IMR-90 (cell line): ENCODE results near the gene CTDP1. TPM values are rescaled to one million over a fixed set of nuclear protein-coding genes. Genes with fewer than 3 reads are reported as not detected.

Source experiments
- ATAC-seq: fragments of 200-7000 bp; cut with Tn5 transposase; 2 replicates; pipeline ENCODE4 v1.9.1; 2020; ENCODE audit warnings: low read depth, mild to moderate bottlenecking, moderate library complexity
- BruUV-seq: library from RNA; stranded (reverse); fragments of 400-500 nt; replicated peaks from 2 replicates; lab custom pipeline; 2021; lab: Mats Ljungman, UMichigan
- CTCF ChIA-PET: fragments of 300-600 bp; formaldehyde crosslinking; extraction: SDS; loops from one replicate; lab custom pipeline; 2021; ENCODE audit warnings: antibody characterized with exemption; lab: Yijun Ruan, JAX
- POLR2A ChIA-PET: fragments of 300-600 bp; sonication (Branson Sonifier 250); formaldehyde crosslinking; loops from one replicate; lab custom pipeline; 2022; ENCODE audit warnings: antibody characterized with exemption; ENCODE audit not compliant: unreplicated experiment; lab: Charles Lee
- DNase-seq: peaks from one replicate; pipeline ENCODE4 v3.0.0; 2013
- H2AFZ ChIP-seq: replicated peaks from 2 replicates; pipeline ENCODE3; 2013; ENCODE audit warnings: low read length, mild to moderate bottlenecking; ENCODE audit not compliant: poor library complexity
- H2AK5ac ChIP-seq: 2 replicates; pipeline ENCODE4 v1.6.1; 2013; ENCODE audit warnings: low read depth, low read length, inconsistent platforms
- H2AK9ac ChIP-seq: replicated peaks from 2 replicates; pipeline ENCODE3; 2013; ENCODE audit warnings: mild to moderate bottlenecking, low read depth, low read length, moderate library complexity; ENCODE audit not compliant: poor library complexity
- H2BK120ac ChIP-seq: 2 replicates; pipeline ENCODE4 v1.6.1; 2013; ENCODE audit warnings: low read depth, low read length, inconsistent platforms
- H2BK15ac ChIP-seq: 3 replicates; pipeline ENCODE4 v1.6.1; 2013; ENCODE audit warnings: low read depth, low read length, inconsistent platforms
- H2BK20ac ChIP-seq: 2 replicates; pipeline ENCODE4 v1.6.1; 2013; ENCODE audit warnings: low read depth, mild to moderate bottlenecking, inconsistent platforms, low read length, moderate library complexity
- H2BK5ac ChIP-seq: 2 replicates; pipeline ENCODE4 v1.6.1; 2013; ENCODE audit warnings: mild to moderate bottlenecking, low read depth, low read length, inconsistent platforms; ENCODE audit not compliant: poor library complexity, severe bottlenecking
- H3K14ac ChIP-seq: replicated peaks from 2 replicates; pipeline ENCODE4 v1.6.1; 2013; ENCODE audit warnings: low read depth, low read length, inconsistent platforms
- H3K18ac ChIP-seq: 2 replicates; pipeline ENCODE4 v1.6.1; 2013; ENCODE audit warnings: low read depth, low read length, control low read depth
- H3K23ac ChIP-seq: 2 replicates; pipeline ENCODE4 v1.6.1; 2013; ENCODE audit warnings: low read depth, low read length, inconsistent platforms
- H3K27ac ChIP-seq: 2 replicates; pipeline ENCODE4 v1.5.1; 2013; ENCODE audit warnings: mild to moderate bottlenecking, control low read depth, low read length; ENCODE audit not compliant: insufficient read depth
- H3K27me3 ChIP-seq: 2 replicates; pipeline ENCODE4 v1.6.1; 2013; ENCODE audit warnings: low read length; ENCODE audit not compliant: control insufficient read depth, insufficient read depth
- H3K36me3 ChIP-seq: 2 replicates; pipeline ENCODE4 v1.6.1; 2013; ENCODE audit warnings: low read length, mixed read lengths; ENCODE audit not compliant: control insufficient read depth, insufficient read depth
- H3K4ac ChIP-seq: 2 replicates; pipeline ENCODE4 v1.6.1; 2013; ENCODE audit warnings: low read depth, low read length, inconsistent platforms
- H3K4me1 ChIP-seq: 2 replicates; pipeline ENCODE4 v1.6.1; 2013; ENCODE audit warnings: low read length, mixed read lengths; ENCODE audit not compliant: control insufficient read depth, insufficient read depth
- H3K4me2 ChIP-seq: 2 replicates; pipeline ENCODE4 v1.6.1; 2013; ENCODE audit warnings: low read depth, mild to moderate bottlenecking, control low read depth, low read length, moderate library complexity
- H3K4me3 ChIP-seq: 2 replicates; pipeline ENCODE4 v1.5.1; 2013; ENCODE audit warnings: low read depth, mild to moderate bottlenecking, control low read depth, low read length, moderate library complexity; ENCODE audit not compliant: insufficient read depth
- H3K56ac ChIP-seq: 2 replicates; pipeline ENCODE4 v1.6.1; 2013; ENCODE audit warnings: low read length, inconsistent platforms; ENCODE audit not compliant: insufficient read depth; ENCODE audit errors: extremely low read depth
- H3K79me1 ChIP-seq, 2 experiments: 2 replicates each; pipeline ENCODE4 v1.6.1; 2013; ENCODE audit warnings: low read length in 2 of 2, inconsistent platforms in 1 of 2, low read depth in 1 of 2
- H3K9ac ChIP-seq: 2 replicates; pipeline ENCODE4 v1.6.1; 2013; ENCODE audit warnings: low read depth, low read length, control low read depth
- H3K9me1 ChIP-seq: 2 replicates; pipeline ENCODE4 v1.6.1; 2013; ENCODE audit warnings: low read length, inconsistent platforms; ENCODE audit not compliant: insufficient read depth
- H3K9me3 ChIP-seq: 2 replicates; pipeline ENCODE4 v1.6.1; 2013; ENCODE audit warnings: low read length; ENCODE audit not compliant: control insufficient read depth, insufficient read depth
- H4K20me1 ChIP-seq: 2 replicates; pipeline ENCODE4 v1.6.1; 2013; ENCODE audit warnings: low read length, inconsistent platforms; ENCODE audit not compliant: insufficient read depth
- H4K5ac ChIP-seq: 2 replicates; pipeline ENCODE4 v1.6.1; 2013; ENCODE audit warnings: mild to moderate bottlenecking, low read depth, low read length, control low read depth
- H4K8ac ChIP-seq, 2 experiments: 2 replicates each; pipeline ENCODE4 v1.6.1; 2013; ENCODE audit warnings: low read depth in 2 of 2, low read length in 2 of 2, control low read depth in 1 of 2, inconsistent platforms in 1 of 2
- H4K91ac ChIP-seq: 2 replicates; pipeline ENCODE4 v1.6.1; 2013; ENCODE audit warnings: low read depth, low read length, inconsistent platforms; ENCODE audit not compliant: insufficient read depth
- BHLHE40 ChIP-seq: fragments of 150-350 bp; IDR thresholded peaks from 2 replicates; pipeline ENCODE4 v1.6.1; 2016; ENCODE audit warnings: mild to moderate bottlenecking, low read depth, low read length
- CEBPB ChIP-seq: IDR thresholded peaks from 2 replicates; pipeline ENCODE4 v1.6.1; 2012; ENCODE audit warnings: low read depth, low read length, improper control_type of control experiment
- CHD1 ChIP-seq: IDR thresholded peaks from 2 replicates; pipeline ENCODE4 v1.6.1; 2012; ENCODE audit warnings: low read depth, low read length, improper control_type of control experiment
- FOS ChIP-seq: fragments of 150-350 bp; IDR thresholded peaks from 2 replicates; pipeline ENCODE4 v1.6.1; 2016; ENCODE audit warnings: low read depth, low read length
- MAFK ChIP-seq: IDR thresholded peaks from 2 replicates; pipeline ENCODE4 v1.6.1; 2012; ENCODE audit warnings: low read depth, low read length, improper control_type of control experiment
- MAZ ChIP-seq: IDR thresholded peaks from 2 replicates; pipeline ENCODE4 v1.6.1; 2012; ENCODE audit warnings: low read depth, mild to moderate bottlenecking, low read length, improper control_type of control experiment, moderate library complexity, borderline replicate concordance
- MXI1 ChIP-seq: IDR thresholded peaks from 2 replicates; pipeline ENCODE4 v1.6.1; 2012; ENCODE audit warnings: low read depth, mild to moderate bottlenecking, low read length, moderate library complexity, borderline replicate concordance
- NFE2L2 ChIP-seq: fragments of 150-350 bp; IDR thresholded peaks from 2 replicates; pipeline ENCODE4 v1.6.1; 2016; ENCODE audit warnings: low read depth, mild to moderate bottlenecking, low read length
- POLR2A ChIP-seq: IDR thresholded peaks from 2 replicates; pipeline ENCODE4 v1.6.1; 2012; ENCODE audit warnings: mild to moderate bottlenecking, low read depth, low read length
- RAD21 ChIP-seq: IDR thresholded peaks from 2 replicates; pipeline ENCODE4 v1.6.1; 2012; ENCODE audit warnings: low read length, improper control_type of control experiment
- RCOR1 ChIP-seq: IDR thresholded peaks from 2 replicates; pipeline ENCODE4 v1.6.1; 2012; ENCODE audit warnings: mild to moderate bottlenecking, low read length, improper control_type of control experiment; ENCODE audit not compliant: insufficient replicate concordance
- RFX5 ChIP-seq: IDR thresholded peaks from 2 replicates; pipeline ENCODE4 v1.8.0; 2012; ENCODE audit warnings: low read depth, mild to moderate bottlenecking, low read length, moderate library complexity
- SMC3 ChIP-seq: fragments of 150-350 bp; IDR thresholded peaks from 2 replicates; pipeline ENCODE4 v1.6.1; 2016; ENCODE audit warnings: low read depth, mild to moderate bottlenecking, antibody characterized with exemption, low read length, moderate library complexity
- WGBS, 2 experiments: methylation state at CpG; one replicate each; pipeline versions ENCODE4 v1.1.5 to v1.1.7; 2013; ENCODE audit warnings: missing lambda C conversion rate in 2 of 2; ENCODE audit not compliant: insufficient read length in 1 of 2; ENCODE audit errors: extremely low coverage in 2 of 2; 5-methylcytosine and 5-hydroxymethylcytosine counted together
- dilution Hi-C: fragments of 300-500 bp; cut with HindIII; formaldehyde crosslinking; loops from one replicate; pipeline ENCODE4 v1.14.3; 2018; ENCODE audit warnings: low sequenced_read_pairs; ENCODE audit not compliant: unreplicated experiment
- in situ Hi-C: fragments of 300-500 bp; cut with MboI; formaldehyde crosslinking; loops from 3 replicates; pipeline ENCODE4 v1.14.3; 2019; ENCODE audit warnings: low sequenced_read_pairs, inconsistent platforms, mixed read lengths
- intact Hi-C: fragments of 100-400 bp; cut with micrococcal nuclease; formaldehyde crosslinking; loops from 2 replicates; pipeline ENCODE4 v1.10.0; 2022
- polyA plus RNA-seq, 3 experiments: library from polyadenylated mRNA; depleted of rRNA; stranded (reverse); fragments of >200 nt; gene quantifications; 2 replicates each; pipeline ENCODE4 v1.2.3, GENCODE V29; 2012; ENCODE audit warnings: low replicate concordance in 1 of 3
- total RNA-seq: library from RNA; depleted of rRNA; stranded (reverse); fragments of >200 nt; gene quantifications from 2 replicates; pipeline ENCODE4 v1.2.3, GENCODE V29; 2012
- TF ChIP-seq, protein P1 (sequence below): fragments of 150-350 bp; IDR thresholded peaks from 2 replicates; pipeline ENCODE4 v1.6.1; 2016; ENCODE audit warnings: low read depth, mild to moderate bottlenecking, low read length, moderate library complexity, borderline replicate concordance
- TF ChIP-seq, protein P2 (sequence below): conservative IDR thresholded peaks from 2 replicates; pipeline ENCODE4 v1.5.1; 2012; ENCODE audit warnings: mild to moderate bottlenecking, low read depth, low read length, improper control_type of control experiment

CTDP1 gene
- total and polyA plus RNA-seq, 2 of the 4 experiments (the other 2 are of a cell fraction): 13.4 to 17.6 TPM

DNA sequence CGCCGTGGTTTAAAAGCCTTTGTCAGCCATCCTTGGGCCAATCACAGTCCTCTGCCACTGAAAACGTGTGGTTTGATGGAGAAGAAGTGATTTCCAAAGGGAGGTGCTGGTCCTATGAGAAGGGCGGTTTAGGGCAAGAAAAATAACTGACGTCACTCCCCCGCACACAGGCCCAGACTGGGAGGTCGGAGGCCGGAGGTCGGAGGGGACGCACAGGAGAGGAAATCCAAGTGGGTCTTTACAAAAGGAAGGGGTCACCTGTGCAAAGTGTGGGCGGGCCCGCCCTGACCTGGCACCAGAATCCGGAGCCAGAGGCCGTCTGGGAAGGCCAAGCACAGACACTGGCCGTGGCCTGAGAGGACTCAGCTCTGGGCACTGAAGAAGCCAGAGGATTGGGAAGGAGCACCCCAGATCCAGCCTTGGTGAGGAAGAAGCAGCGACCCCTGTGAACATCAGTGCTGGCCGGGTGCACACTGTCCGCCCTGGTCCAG, 100.1 kb downstream of the CTDP1 start:
- Histone ChIP-seq H3K18ac (no peak overlapping the region), H3K4me2 (no peak overlapping the region), H3K9me1 (no peaks in the 10 kb centered on the region), H3K36me3 (no peaks in the 10 kb centered on the region), H2BK5ac (no peak overlapping the region), H2AFZ (no peak overlapping the region), H4K91ac (no peak overlapping the region), H2BK15ac (no peak overlapping the region), H3K4ac (no peak overlapping the region), H2AK5ac (no peak overlapping the region), H4K8ac (no peak overlapping the region), H4K5ac (no peak overlapping the region), H3K23ac (no peak overlapping the region), H2AK9ac (no peak overlapping the region), H3K27ac (no peak overlapping the region), H2BK20ac (no peak overlapping the region), H4K20me1 (no peaks in the 10 kb centered on the region), H3K9me3 (peaks cover 5% of the 10 kb centered on the region; the same call in 1 of the 2 replicates), H3K4me3 (no peak overlapping the region), H2BK120ac (no peak overlapping the region), H3K14ac (no peak overlapping the region), H3K27me3 (peaks cover 30% of the 10 kb centered on the region), H3K4me1 (no peaks in the 10 kb centered on the region), H3K79me1 (no peaks in the 10 kb centered on the region), H3K9ac (no peak overlapping the region), H3K56ac (no peak overlapping the region)
- POLR2A ChIA-PET: no interaction called here
- BruUV-seq: no TSS peak
- in situ Hi-C loops (no loop called here), intact Hi-C loops (no loop called here), dilution Hi-C loops (no loop called here)
- TF ChIP-seq SMC3 (no peak), BHLHE40 (no peak), MXI1 (no peak), CEBPB (no peak), RAD21 (no peak), RCOR1 (no peak), POLR2A (no peak), NFE2L2 (no peak), FOS (no peak), MAZ (no peak), MAFK (no peak), CHD1 (no peak), RFX5 (no peak)
- TF ChIP-seq, protein P1, sequence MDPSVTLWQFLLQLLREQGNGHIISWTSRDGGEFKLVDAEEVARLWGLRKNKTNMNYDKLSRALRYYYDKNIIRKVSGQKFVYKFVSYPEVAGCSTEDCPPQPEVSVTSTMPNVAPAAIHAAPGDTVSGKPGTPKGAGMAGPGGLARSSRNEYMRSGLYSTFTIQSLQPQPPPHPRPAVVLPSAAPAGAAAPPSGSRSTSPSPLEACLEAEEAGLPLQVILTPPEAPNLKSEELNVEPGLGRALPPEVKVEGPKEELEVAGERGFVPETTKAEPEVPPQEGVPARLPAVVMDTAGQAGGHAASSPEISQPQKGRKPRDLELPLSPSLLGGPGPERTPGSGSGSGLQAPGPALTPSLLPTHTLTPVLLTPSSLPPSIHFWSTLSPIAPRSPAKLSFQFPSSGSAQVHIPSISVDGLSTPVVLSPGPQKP: no peak
- TF ChIP-seq, protein P2, sequence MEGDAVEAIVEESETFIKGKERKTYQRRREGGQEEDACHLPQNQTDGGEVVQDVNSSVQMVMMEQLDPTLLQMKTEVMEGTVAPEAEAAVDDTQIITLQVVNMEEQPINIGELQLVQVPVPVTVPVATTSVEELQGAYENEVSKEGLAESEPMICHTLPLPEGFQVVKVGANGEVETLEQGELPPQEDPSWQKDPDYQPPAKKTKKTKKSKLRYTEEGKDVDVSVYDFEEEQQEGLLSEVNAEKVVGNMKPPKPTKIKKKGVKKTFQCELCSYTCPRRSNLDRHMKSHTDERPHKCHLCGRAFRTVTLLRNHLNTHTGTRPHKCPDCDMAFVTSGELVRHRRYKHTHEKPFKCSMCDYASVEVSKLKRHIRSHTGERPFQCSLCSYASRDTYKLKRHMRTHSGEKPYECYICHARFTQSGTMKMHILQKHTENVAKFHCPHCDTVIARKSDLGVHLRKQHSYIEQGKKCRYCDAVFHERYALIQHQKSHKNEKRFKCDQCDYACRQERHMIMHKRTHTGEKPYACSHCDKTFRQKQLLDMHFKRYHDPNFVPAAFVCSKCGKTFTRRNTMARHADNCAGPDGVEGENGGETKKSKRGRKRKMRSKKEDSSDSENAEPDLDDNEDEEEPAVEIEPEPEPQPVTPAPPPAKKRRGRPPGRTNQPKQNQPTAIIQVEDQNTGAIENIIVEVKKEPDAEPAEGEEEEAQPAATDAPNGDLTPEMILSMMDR: no peak
- 95% methylated on average over 9 of the region's 18 CpGs; no CpG with 5 or more reads in 1 of the 2 experiments for WGBS, 2 experiments
- ATAC-seq (no peak), DNase-seq (no peak)
- CTCF ChIA-PET: no interaction called here
